ENCODE data around the gene TMUB1. TPM values are rescaled to one million over a fixed set of nuclear protein-coding genes. Genes with fewer than 3 reads are reported as not detected.

TMUB1 gene
- polyA plus RNA-seq, 2 of the 4 experiments (the other 2 are of a cell fraction): 14.0 to 37.7 TPM

- Histone ChIP-seq H3K9me3 (no peaks in the 10 kb centered on the region), H3K4me1 (peaks cover 7% of the 10 kb centered on the region; the same call in 1 of the 3 replicates), H3K4me2 (no peak overlapping the region), H3K4me3 (no peak overlapping the region), H3K27ac (no peak overlapping the region)
- ATAC-seq (no peak), DNase-seq (ENCODE audit: low read depth in 1 of 2, low spot score in 1 of 2) (no peak), FAIRE-seq (no peak)
- CTCF ChIA-PET: interaction anchor here (0.5 to 1.5 kb wide), 3 partner anchors 8 to 160 kb away, joined by 3 to 5 read pairs (median 4); partner anchors contain the start of gene SLC4A2
- WGBS (ENCODE audit: missing lambda C conversion rate): 95% methylated on average over 31 of the region's 50 CpGs
- POLR2A ChIA-PET: no interaction called here
- TF ChIP-seq ZNF302 (CRISPR knock-in tag; IDR thresholded peaks at IDR 0.05) (no peak), ESRRA (IDR thresholded peaks at IDR 0.05; ENCODE audit: borderline replicate concordance, low read length) (no peak), HES2 (IDR thresholded peaks at IDR 0.05) (no peak), RARB (CRISPR knock-in tag; IDR thresholded peaks at IDR 0.05) (no peak), ZFP36 (IDR thresholded peaks at IDR 0.05; ENCODE audit: borderline replicate concordance, partially characterized antibody) (no peak), NPAS2 (CRISPR knock-in tag; IDR thresholded peaks at IDR 0.05; ENCODE audit: borderline replicate concordance) (no peak), JUNB (IDR thresholded peaks at IDR 0.05) (no peak), MYC (IDR thresholded peaks at IDR 0.05; ENCODE audit: borderline replicate concordance, low read length) (no peak), HOXA7 (CRISPR knock-in tag; IDR thresholded peaks at IDR 0.05) (no peak), BCL3 (IDR thresholded peaks at IDR 0.05) (no peak), FOXS1 (CRISPR knock-in tag; IDR thresholded peaks at IDR 0.05) (no peak)
- TF ChIP-seq, protein P1, sequence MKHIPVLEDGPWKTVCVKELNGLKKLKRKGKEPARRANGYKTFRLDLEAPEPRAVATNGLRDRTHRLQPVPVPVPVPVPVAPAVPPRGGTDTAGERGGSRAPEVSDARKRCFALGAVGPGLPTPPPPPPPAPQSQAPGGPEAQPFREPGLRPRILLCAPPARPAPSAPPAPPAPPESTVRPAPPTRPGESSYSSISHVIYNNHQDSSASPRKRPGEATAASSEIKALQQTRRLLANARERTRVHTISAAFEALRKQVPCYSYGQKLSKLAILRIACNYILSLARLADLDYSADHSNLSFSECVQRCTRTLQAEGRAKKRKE (CRISPR knock-in tag; IDR thresholded peaks at IDR 0.05; ENCODE audit: low read depth): no peak
Measured at GRCh38 chr7:151051108-151051507, 32.2 kb downstream of the TMUB1 start.

- DNase-seq (ENCODE audit: low read depth in 1 of 2, low spot score in 1 of 2): no peak
- Histone ChIP-seq H3K4me2 (no peak overlapping the region), H3K27ac (no peak overlapping the region), H3K9me3 (no peaks in the 10 kb centered on the region), H3K4me3 (no peak overlapping the region), H3K4me1 (peaks cover 7% of the 10 kb centered on the region; the same call in 1 of the 3 replicates)
- TF ChIP-seq REST (IDR thresholded peaks at IDR 0.05) (no peak), CHD2 (IDR thresholded peaks at IDR 0.05; ENCODE audit: low read length, partially characterized antibody) (no peak), CBX2 (IDR thresholded peaks at IDR 0.05; ENCODE audit: borderline replicate concordance, low read depth) (no peak), RCOR1 (IDR thresholded peaks at IDR 0.05; ENCODE audit: low read depth, low read length) (no peak), TFCP2L1 (CRISPR knock-in tag; IDR thresholded peaks at IDR 0.05) (no peak)
- ChIA-PET CTCF (interaction anchor here (1.2 kb wide), 1 partner anchor 19 kb away, joined by 4 read pairs; no protein-coding TSS in a partner anchor), POLR2A (no interaction called here)
- peak in 1 of 2 experiments; percentile 2; a peak in 2 of 6 replicates for ATAC-seq
- WGBS (ENCODE audit: missing lambda C conversion rate): 92% methylated on average over 26 of the region's 38 CpGs
- no peak for FAIRE-seq
Measured at GRCh38 chr7:151048911-151049463, 34.3 kb downstream of the TMUB1 start.
